Keratinocyte (primary cell): Measurements from ENCODE around the gene NR2C2AP. TPM values are rescaled to one million over a fixed set of nuclear protein-coding genes. Genes with fewer than 3 reads are reported as not detected.

Source experiments
- DNase-seq: peaks from one replicate; pipeline ENCODE4 v3.0.0-alpha.2; 2011; ENCODE audit warnings: low read depth, missing footprints, low spot score
- FAIRE-seq: peaks from 2 replicates; lab custom pipeline; 2011; peaks lifted over from hg19 to GRCh38; lab: Jason Lieb, UNC
- H2AFZ ChIP-seq: 2 replicates; pipeline ENCODE4 v1.6.0; 2012; ENCODE audit warnings: low read length, control low read depth, inconsistent platforms; ENCODE audit not compliant: control insufficient read depth
- H3K27ac ChIP-seq: 2 replicates; pipeline ENCODE4 v1.5.1; 2011; ENCODE audit warnings: low read length; ENCODE audit not compliant: control insufficient read depth, insufficient read depth
- H3K27me3 ChIP-seq: 3 replicates; pipeline ENCODE4 v1.6.0; 2011; ENCODE audit warnings: low read length; ENCODE audit not compliant: control insufficient read depth, insufficient read depth; ENCODE audit errors: extremely low read depth
- H3K36me3 ChIP-seq, 2 experiments: 2 replicates in 1 of 2; 3 replicates in 1 of 2; pipeline ENCODE4 v1.5.1; 2011; ENCODE audit warnings: low read length in 2 of 2, mild to moderate bottlenecking in 1 of 2; ENCODE audit not compliant: control insufficient read depth in 2 of 2, insufficient read depth in 2 of 2; ENCODE audit errors: extremely low read depth in 1 of 2
- H3K4me1 ChIP-seq: 3 replicates; pipeline ENCODE4 v1.5.1; 2011; ENCODE audit warnings: low read length; ENCODE audit not compliant: control insufficient read depth, insufficient read depth; ENCODE audit errors: extremely low read depth
- H3K4me2 ChIP-seq: 3 replicates; pipeline ENCODE4 v1.6.0; 2011; ENCODE audit warnings: low read depth, low read length; ENCODE audit not compliant: control insufficient read depth, insufficient read depth; ENCODE audit errors: extremely low read depth
- H3K4me3 ChIP-seq, 3 experiments: fragments of 200-600 bp in 1 of 3; sonication (generic) in 1 of 3; 2 replicates in 2 of 3; 3 replicates in 1 of 3; pipeline ENCODE4 v1.5.1; 2011 to 2016; ENCODE audit warnings: low read length in 3 of 3, mild to moderate bottlenecking in 3 of 3, control low read depth in 2 of 3, inconsistent platforms in 1 of 3, low read depth in 1 of 3, mixed read lengths in 1 of 3, mixed run types in 1 of 3, moderate library complexity in 1 of 3; ENCODE audit not compliant: control insufficient read depth in 2 of 3, insufficient read depth in 2 of 3; ENCODE audit errors: extremely low read depth in 1 of 3
- H3K79me2 ChIP-seq: 2 replicates; pipeline ENCODE4 v1.6.0; 2012; ENCODE audit warnings: low read length; ENCODE audit not compliant: control insufficient read depth, insufficient read depth
- H3K9ac ChIP-seq: 3 replicates; pipeline ENCODE4 v1.6.0; 2011; ENCODE audit warnings: low read length; ENCODE audit not compliant: control insufficient read depth, insufficient read depth; ENCODE audit errors: extremely low read depth
- H3K9me1 ChIP-seq: 3 replicates; pipeline ENCODE4 v1.6.0; 2011; ENCODE audit warnings: low read length; ENCODE audit not compliant: control insufficient read depth, insufficient read depth; ENCODE audit errors: extremely low read depth
- H3K9me3 ChIP-seq: 2 replicates; pipeline ENCODE4 v1.5.1; 2012; ENCODE audit warnings: low read depth, low read length; ENCODE audit not compliant: control insufficient read depth
- H4K20me1 ChIP-seq: 3 replicates; pipeline ENCODE4 v1.6.0; 2011; ENCODE audit warnings: low read length; ENCODE audit not compliant: control insufficient read depth, insufficient read depth; ENCODE audit errors: extremely low read depth
- CTCF ChIP-seq, 3 experiments: IDR thresholded peaks in 1 of 3; conservative IDR thresholded peaks in 1 of 3; optimal IDR thresholded peaks in 1 of 3; 2 replicates in 2 of 3; 3 replicates in 1 of 3; pipeline versions ENCODE3 to v1.5.1; 2011; ENCODE audit warnings: low read length in 3 of 3, mild to moderate bottlenecking in 3 of 3, moderate library complexity in 2 of 3, control low read depth in 1 of 3, inconsistent platforms in 1 of 3; ENCODE audit not compliant: insufficient read depth in 2 of 3; ENCODE audit errors: extremely low read depth in 1 of 3
- EZH2 ChIP-seq: IDR thresholded peaks from one replicate; pipeline ENCODE4 v1.6.1; 2012; ENCODE audit warnings: inconsistent platforms, mild to moderate bottlenecking, low read length, moderate library complexity
- dilution Hi-C: fragments of 300-500 bp; cut with MboI; formaldehyde crosslinking; loops from one replicate; pipeline ENCODE4 v1.7.0; 2020; ENCODE audit warnings: low sequenced_read_pairs; ENCODE audit not compliant: extremely low pct_ligation_motif_present
- polyA plus RNA-seq, 5 experiments: library from polyadenylated mRNA; depleted of rRNA in 3 of 5; stranded (reverse) in 3 of 5; stranded (forward) in 1 of 5; unstranded in 1 of 5; fragments of >200 nt; gene quantifications; 1 replicate in 1 of 5; 2 replicates in 3 of 5; 3 replicates in 1 of 5; pipeline versions ENCODE4 v1.2.1 to v1.2.3, GENCODE V29; 2011 to 2012; ENCODE audit warnings: missing spikeins in 2 of 5, low read depth in 1 of 5, low replicate concordance in 1 of 5

Gene NR2C2AP
- polyA plus RNA-seq, 1 donor (not counting 4 experiments of a cell fraction or from before 2014, with no cell fraction given), result 12.3 TPM

GRCh38 chr19:19207637-19208572 lies 4.7 kb upstream of the NR2C2AP start:
- no peak overlapping the region for H3K4me3 ChIP-seq
- peaks cover 1% of the 10 kb centered on the region for H3K79me2 ChIP-seq
- FAIRE-seq (no peak), DNase-seq (no peak)
- no peaks in the 10 kb centered on the region for H3K36me3 ChIP-seq
- H4K20me1 ChIP-seq, result no peaks in the 10 kb centered on the region
- H3K27ac ChIP-seq, result no peak overlapping the region
- no peak overlapping the region for H3K4me2 ChIP-seq
- H3K27me3 ChIP-seq, result peaks cover 18% of the 10 kb centered on the region
- no peaks in the 10 kb centered on the region for H3K4me1 ChIP-seq
- H3K9ac ChIP-seq, result no peak overlapping the region
- no peak overlapping the region for H2AFZ ChIP-seq
- TF ChIP-seq CTCF (optimal IDR thresholded peaks at IDR 0.05 in 1 of 3, IDR thresholded peaks at IDR 0.05 in 1 of 3, conservative IDR thresholded peaks at IDR 0.05 in 1 of 3; ENCODE audit: extremely low read depth in 1 of 3, insufficient read depth in 2 of 3, low read length in 3 of 3) (no peak), EZH2 (no peak)
- H3K9me3 ChIP-seq, result no peaks in the 10 kb centered on the region
- dilution Hi-C loops, result no loop called here
- no peaks in the 10 kb centered on the region for H3K9me1 ChIP-seq

- Histone ChIP-seq H3K9ac (no peak overlapping the region), H4K20me1 (no peaks in the 10 kb centered on the region), H3K27me3 (peaks cover 9% of the 10 kb centered on the region), H3K4me2 (no peak overlapping the region), H3K27ac (no peak overlapping the region), H3K79me2 (peaks cover 11% of the 10 kb centered on the region), H3K36me3 (peaks cover 0 to 6% of the 10 kb centered on the region in 2 experiments), H3K9me3 (no peaks in the 10 kb centered on the region), H3K9me1 (no peaks in the 10 kb centered on the region), H3K4me3 (no peak overlapping the region), H3K4me1 (peaks cover 8% of the 10 kb centered on the region), H2AFZ (no peak overlapping the region)
- no peak for DNase-seq
- no peak for FAIRE-seq
- dilution Hi-C loops, result no loop called here
- TF ChIP-seq CTCF (optimal IDR thresholded peaks at IDR 0.05 in 1 of 3, IDR thresholded peaks at IDR 0.05 in 1 of 3, conservative IDR thresholded peaks at IDR 0.05 in 1 of 3; ENCODE audit: extremely low read depth in 1 of 3, insufficient read depth in 2 of 3, low read length in 3 of 3) (no peak), EZH2 (no peak)
Measured at GRCh38 chr19:19206938-19207337, 3.7 kb upstream of the NR2C2AP start.
